GM12864 (cell line): ENCODE data around the gene CCR9.

Experiments used
- DNase-seq: peaks from one replicate; pipeline ENCODE4 v3.0.0-alpha.2; 2011; ENCODE audit warnings: low read depth
- H3K4me3 ChIP-seq: 2 replicates; pipeline ENCODE4 v1.5.1; 2011; ENCODE audit warnings: mild to moderate bottlenecking, low read depth, low read length, control low read depth
- CTCF ChIP-seq: IDR thresholded peaks from 2 replicates; pipeline ENCODE4 v1.5.1; 2011; ENCODE audit warnings: low read depth, mild to moderate bottlenecking, moderate library complexity, low read length, control low read depth, inconsistent platforms; ENCODE audit errors: missing control alignments

CCR9 gene

GRCh38 chr3:45940781-45941365 lies 54.5 kb downstream of the CCR9 start:
- H3K4me3 ChIP-seq, result no peak overlapping the region
- no peak for DNase-seq
- TF ChIP-seq CTCF, result no peak

- H3K4me3 ChIP-seq, result no peak overlapping the region
- no peak for DNase-seq
- TF ChIP-seq CTCF, result no peak
These were observed 55.9 kb downstream of the CCR9 start for GRCh38 chr3:45942051-45942825.

DNA sequence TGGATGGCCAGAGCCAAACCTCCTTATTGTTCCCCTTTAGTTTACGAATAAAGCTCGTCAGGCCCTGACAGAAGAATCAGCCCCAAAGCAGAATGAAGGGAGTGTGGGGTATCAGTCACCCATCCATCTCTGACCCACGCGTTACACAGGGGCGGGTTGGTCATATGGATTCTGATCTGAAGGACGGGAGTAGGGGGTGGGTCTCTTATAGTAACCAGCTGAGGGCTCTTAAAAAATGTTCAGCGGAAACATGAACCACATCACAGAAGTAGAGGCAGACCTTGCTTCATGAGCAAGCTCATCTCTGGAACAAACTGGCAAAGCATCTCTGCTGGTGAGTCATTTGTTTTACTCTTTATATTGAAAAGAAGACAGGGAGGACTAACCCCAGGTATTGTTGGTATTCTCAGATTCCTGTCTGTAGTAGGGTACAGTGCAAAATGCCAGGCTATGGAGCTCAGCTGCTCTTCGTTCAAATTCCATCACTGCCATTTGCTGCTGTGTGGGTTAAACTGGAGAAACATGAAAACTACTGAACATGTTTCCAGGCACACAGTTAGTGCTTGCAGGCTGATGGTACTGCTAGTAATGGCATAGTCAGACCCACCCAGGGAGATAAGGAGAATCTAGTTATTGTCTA lies 57.0 kb downstream of the CCR9 start, which contains the start of gene CXCR6:
TSS of gene CXCR6 (plus strand) at position 258 of the 640 bp plus-strand sequence. CDS start 3,018 bp downstream, outside the sequence.
- DNase-seq, result no peak
- no peak for TF ChIP-seq CTCF
- H3K4me3 ChIP-seq, result no peak within 1 kb of the TSS

DNA sequence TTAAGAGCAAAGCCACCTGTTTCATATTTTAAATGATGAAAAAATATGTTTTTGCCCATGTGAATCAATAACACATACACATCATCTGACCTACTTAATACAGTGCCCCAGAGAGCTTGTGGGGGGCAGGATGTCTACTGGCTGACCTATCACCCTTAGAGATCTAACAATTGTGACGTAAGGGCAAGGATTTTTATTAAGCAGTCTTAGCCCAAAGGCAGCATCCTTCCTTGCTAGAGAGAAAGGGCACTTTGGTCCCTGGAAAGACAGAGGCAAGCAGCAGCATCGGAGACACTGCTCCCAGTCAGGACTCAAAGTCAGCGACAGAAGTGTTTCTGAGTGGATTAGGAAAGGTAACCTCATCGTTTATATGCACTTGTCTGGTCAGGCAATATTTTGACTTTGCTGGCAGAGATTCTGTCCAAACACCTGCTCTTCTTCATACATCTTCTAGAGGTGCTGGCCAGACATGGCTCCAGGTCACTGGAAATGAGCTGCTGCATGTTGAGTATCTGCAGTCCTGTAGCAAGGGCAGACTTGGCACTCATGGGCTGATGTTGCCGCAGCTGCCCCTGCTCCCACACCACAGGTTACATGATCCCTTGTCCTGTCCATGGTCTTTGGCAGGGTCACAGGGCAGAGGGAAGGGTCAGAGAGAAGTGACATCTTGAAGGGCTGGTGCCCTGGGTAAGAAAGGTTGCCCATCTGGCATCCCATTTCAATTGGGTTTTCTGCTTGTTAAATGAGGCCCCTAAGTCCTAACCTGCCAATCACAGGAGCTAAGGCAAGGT lies 58.7 kb downstream of the CCR9 start:
- H3K4me3 ChIP-seq, result no peak overlapping the region
- no peak for TF ChIP-seq CTCF
- no peak for DNase-seq

DNA sequence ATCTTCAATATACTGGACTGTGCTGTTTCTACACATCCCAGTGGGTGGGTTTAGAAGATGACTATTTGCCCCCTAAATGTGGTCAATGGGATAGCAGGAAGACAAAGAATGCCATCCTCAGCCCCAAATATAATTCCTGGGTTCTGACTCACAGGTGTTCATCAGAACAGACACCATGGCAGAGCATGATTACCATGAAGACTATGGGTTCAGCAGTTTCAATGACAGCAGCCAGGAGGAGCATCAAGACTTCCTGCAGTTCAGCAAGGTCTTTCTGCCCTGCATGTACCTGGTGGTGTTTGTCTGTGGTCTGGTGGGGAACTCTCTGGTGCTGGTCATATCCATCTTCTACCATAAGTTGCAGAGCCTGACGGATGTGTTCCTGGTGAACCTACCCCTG lies 60.0 kb downstream of the CCR9 start:
- DNase-seq, result no peak
- TF ChIP-seq CTCF, result peak; percentile 14
- no peak overlapping the region for H3K4me3 ChIP-seq

- TF ChIP-seq CTCF, result no peak
- DNase-seq, result no peak
- no peak overlapping the region for H3K4me3 ChIP-seq
These were observed 60.5 kb downstream of the CCR9 start for GRCh38 chr3:45946875-45947274.
